K562 (cell line): Measurements from ENCODE around the gene ENC1. TPM values are rescaled to one million over a fixed set of nuclear protein-coding genes. Genes with fewer than 3 reads are reported as not detected.

Source experiments
- ATAC-seq: fragments of 200-7000 bp; cut with Tn5 transposase; 3 replicates; pipeline ENCODE4 v1.9.1; 2020; ENCODE audit warnings: moderate library complexity
- BruUV-seq: library from RNA; stranded (reverse); fragments of 400-500 nt; replicated peaks from 2 replicates; lab custom pipeline; 2021; lab: Mats Ljungman, UMichigan
- CTCF ChIA-PET: fragments of 300-600 bp; formaldehyde crosslinking; extraction: SDS; loops from one replicate; lab custom pipeline; 2021; ENCODE audit warnings: low intra/inter-chr PET ratio; lab: Yijun Ruan, JAX
- POLR2A ChIA-PET: fragments of 300-600, 350-650 bp; sonication (Branson Sonifier 250); formaldehyde crosslinking; extraction: SDS; loops from one replicate; lab custom pipeline; 2021; ENCODE audit warnings: antibody characterized with exemption, inconsistent platforms; lab: Yijun Ruan, JAX
- DNase-seq, 4 experiments: peaks; one replicate each; pipeline versions ENCODE4 v3.0.0 to v3.0.0-alpha.2; 2011 to 2018; ENCODE audit warnings: low spot score in 3 of 4, mixed read lengths in 3 of 4; ENCODE audit errors: extremely low read depth in 1 of 4
- FAIRE-seq: peaks from 2 replicates; lab custom pipeline; 2011; peaks lifted over from hg19 to GRCh38; lab: Jason Lieb, UNC
- H2AFZ ChIP-seq: 2 replicates; pipeline ENCODE4 v1.6.0; 2011; ENCODE audit warnings: low read depth, low read length, control low read depth, inconsistent platforms
- H3K27ac ChIP-seq: fragments of 200-600 bp; 3 replicates; pipeline ENCODE4 v1.8.0; 2011; ENCODE audit warnings: low read depth, mild to moderate bottlenecking, control low read depth, inconsistent platforms, low read length, moderate library complexity, mixed read lengths; ENCODE audit errors: extremely low read depth
- H3K27me3 ChIP-seq, 2 experiments: fragments of 300-600 bp in 1 of 2; 2 replicates in 1 of 2; 3 replicates in 1 of 2; pipeline versions ENCODE4 v1.6.0 to v1.8.0; 2011; ENCODE audit warnings: inconsistent platforms in 2 of 2, low read length in 2 of 2, mild to moderate bottlenecking in 1 of 2, mixed read lengths in 1 of 2, moderate library complexity in 1 of 2; ENCODE audit not compliant: control insufficient read depth in 2 of 2, insufficient read depth in 2 of 2
- H3K36me3 ChIP-seq: fragments of 300-600 bp; 3 replicates; pipeline ENCODE4 v1.8.0; 2011; ENCODE audit warnings: mild to moderate bottlenecking, low read length, inconsistent platforms; ENCODE audit not compliant: control insufficient read depth, insufficient read depth
- H3K4me1 ChIP-seq, 2 experiments: fragments of 200-600 bp in 1 of 2; replicated peaks in 1 of 2; 2 replicates in 1 of 2; 3 replicates in 1 of 2; pipeline versions ENCODE4 v1.5.1 to v1.8.0; 2011; ENCODE audit warnings: inconsistent platforms in 2 of 2, low read length in 2 of 2, mild to moderate bottlenecking in 1 of 2, mixed read lengths in 1 of 2, moderate library complexity in 1 of 2; ENCODE audit not compliant: control insufficient read depth in 2 of 2, insufficient read depth in 2 of 2
- H3K4me2 ChIP-seq: 2 replicates; pipeline ENCODE4 v1.6.1; 2011; ENCODE audit warnings: low read length, control low read depth, inconsistent platforms, mixed read lengths; ENCODE audit not compliant: insufficient read depth
- H3K4me3 ChIP-seq: fragments of 200-600 bp; sonication (generic), shearing (Covaris generic); 2 replicates; pipeline ENCODE4 v1.5.1; 2016; ENCODE audit warnings: control low read depth, inconsistent platforms
- H3K79me2 ChIP-seq: fragments of 200-600 bp; 3 replicates; pipeline ENCODE4 v1.8.0; 2011; ENCODE audit warnings: low read length, inconsistent platforms; ENCODE audit not compliant: control insufficient read depth, insufficient read depth
- H3K9ac ChIP-seq, 2 experiments: 2 replicates each; pipeline versions ENCODE4 v1.6.0 to v1.6.1; 2011; ENCODE audit warnings: low read depth in 2 of 2, low read length in 2 of 2, control low read depth in 1 of 2, inconsistent platforms in 1 of 2, mild to moderate bottlenecking in 1 of 2, mixed read lengths in 1 of 2; ENCODE audit not compliant: insufficient read depth in 1 of 2
- H3K9me1 ChIP-seq: one replicate; pipeline ENCODE4 v1.6.0; 2011; ENCODE audit warnings: inconsistent platforms, mild to moderate bottlenecking, low read length, moderate library complexity; ENCODE audit not compliant: control insufficient read depth, insufficient read depth
- H3K9me3 ChIP-seq: replicated peaks from 2 replicates; pipeline ENCODE4 v1.5.1; 2011; ENCODE audit warnings: low read depth, low read length, inconsistent platforms; ENCODE audit not compliant: control insufficient read depth, insufficient read depth
- H4K20me1 ChIP-seq: replicated peaks from 2 replicates; pipeline ENCODE4 v1.6.1; 2011; ENCODE audit warnings: low read length, inconsistent platforms, mixed read lengths; ENCODE audit not compliant: control insufficient read depth, insufficient read depth
- BRF1 ChIP-seq: IDR thresholded peaks from 3 replicates; pipeline ENCODE4 v1.6.1; 2011; ENCODE audit warnings: borderline replicate concordance, mild to moderate bottlenecking; ENCODE audit not compliant: insufficient read length; ENCODE audit errors: extremely low read depth
- CBX8 ChIP-seq: fragments of 200-600 bp; sonication (generic); IDR thresholded peaks from 2 replicates; pipeline ENCODE4 v1.6.1; 2012; ENCODE audit warnings: borderline replicate concordance, mixed run types, low read depth, mild to moderate bottlenecking, moderate library complexity, mixed read lengths, low read length, control low read depth, inconsistent platforms; ENCODE audit not compliant: poor library complexity, severe bottlenecking; ENCODE audit errors: extremely low read depth
- CEBPB ChIP-seq: fragments of 450-650 bp; IDR thresholded peaks from 2 replicates; pipeline ENCODE4 v1.6.1; 2016; ENCODE audit warnings: missing genetic modification characterization, missing compliant biosample characterization
- CEBPG ChIP-seq, 3 experiments: fragments of 200-800 bp in 1 of 3; sonication (Bioruptor generic) in 1 of 3; sonication (generic) in 1 of 3; formaldehyde crosslinking in 1 of 3; IDR thresholded peaks in 2 of 3; conservative IDR thresholded peaks in 1 of 3; 2 replicates each; pipeline versions ENCODE4 v1.6.1 to v1.8.0; 2016 to 2022; ENCODE audit warnings: missing compliant biosample characterization in 2 of 3, missing genetic modification characterization in 2 of 3, mild to moderate bottlenecking in 1 of 3, missing genetic modification reagents in 1 of 3
- CREM ChIP-seq: IDR thresholded peaks from 2 replicates; pipeline ENCODE4 v1.6.1; 2014; ENCODE audit warnings: antibody characterized with exemption, low read depth
- EGR1 ChIP-seq: fragments of 450-650 bp; conservative IDR thresholded peaks from 2 replicates; pipeline ENCODE4 v1.6.1; 2017; ENCODE audit warnings: mild to moderate bottlenecking
- ERF ChIP-seq: fragments of 450-650 bp; formaldehyde crosslinking; IDR thresholded peaks from 2 replicates; pipeline ENCODE4 v1.4.0; 2020; ENCODE audit warnings: mild to moderate bottlenecking, mixed read lengths
- HDAC3 ChIP-seq: fragments of 450-650 bp; IDR thresholded peaks from 2 replicates; pipeline ENCODE4 v1.6.1; 2018; ENCODE audit warnings: borderline replicate concordance, mild to moderate bottlenecking, moderate library complexity; ENCODE audit not compliant: partially characterized antibody
- MEF2A ChIP-seq: IDR thresholded peaks from 2 replicates; pipeline ENCODE4 v1.6.1; 2011; ENCODE audit warnings: low read depth, mild to moderate bottlenecking, low read length, moderate library complexity; ENCODE audit not compliant: control insufficient read depth
- MEF2D ChIP-seq: conservative IDR thresholded peaks from 2 replicates; pipeline ENCODE4 v1.6.1; 2016; ENCODE audit warnings: low read depth, missing genetic modification characterization, missing compliant biosample characterization
- MYBL2 ChIP-seq, 2 experiments: fragments of 450-650 bp in 1 of 2; sonication (generic) in 1 of 2; formaldehyde crosslinking in 1 of 2; IDR thresholded peaks; 2 replicates each; pipeline versions ENCODE4 v1.6.1 to v1.8.1; 2017 to 2022; ENCODE audit warnings: borderline replicate concordance in 1 of 2, inconsistent platforms in 1 of 2, low read depth in 1 of 2, mild to moderate bottlenecking in 1 of 2, missing genetic modification reagents in 1 of 2, moderate library complexity in 1 of 2
- NR4A1 ChIP-seq, 2 experiments: fragments of 250-450 bp in 1 of 2; fragments of 450-650 bp in 1 of 2; sonication (Bioruptor Pico) in 1 of 2; IDR thresholded peaks; 2 replicates each; pipeline versions ENCODE4 v1.4.0 to v1.6.1; 2016 to 2020; ENCODE audit warnings: mild to moderate bottlenecking in 2 of 2, missing compliant biosample characterization in 1 of 2, missing genetic modification characterization in 1 of 2, moderate library complexity in 1 of 2
- PRPF4 ChIP-seq: fragments of 200-400 bp; formaldehyde crosslinking; IDR thresholded peaks from one replicate; pipeline ENCODE4 v1.6.1; 2017; ENCODE audit warnings: low read length, low read depth, mild to moderate bottlenecking; ENCODE audit not compliant: insufficient read depth, poor library complexity, severe bottlenecking
- SMARCC2 ChIP-seq: fragments of 450-650 bp; IDR thresholded peaks from 2 replicates; pipeline ENCODE4 v1.6.1; 2017; ENCODE audit warnings: antibody characterized with exemption, moderate library complexity, mild to moderate bottlenecking, low read depth
- UBTF ChIP-seq, 2 experiments: IDR thresholded peaks; 2 replicates each; pipeline ENCODE4 v1.6.1; 2012; ENCODE audit warnings: improper control_type of control experiment in 2 of 2, low read depth in 2 of 2, low read length in 2 of 2, borderline replicate concordance in 1 of 2
- ZNF175 ChIP-seq: fragments of 200-800 bp; sonication (Bioruptor generic); IDR thresholded peaks from 2 replicates; pipeline ENCODE4 v1.6.1; 2016; ENCODE audit warnings: low read depth, mild to moderate bottlenecking, missing genetic modification characterization, missing compliant biosample characterization
- WGBS: fragments of 100-300 bp; shearing (Covaris generic); methylation state at CpG from one replicate; pipeline ENCODE4 v1.1.6; 2016; ENCODE audit warnings: low coverage, mixed read lengths; ENCODE audit not compliant: insufficient coverage; ENCODE audit errors: missing lambda C conversion rate; 5-methylcytosine and 5-hydroxymethylcytosine counted together
- in situ Hi-C: fragments of 300-500 bp; cut with MboI; formaldehyde crosslinking; loops from 4 replicates; pipeline ENCODE4 v1.15.0; 2018; ENCODE audit warnings: inconsistent platforms, mixed read lengths
- intact Hi-C: fragments of 100-400 bp; cut with micrococcal nuclease; formaldehyde crosslinking; loops from 2 replicates; pipeline ENCODE4 v1.14.2; 2022
- polyA plus RNA-seq, 8 experiments: library from polyadenylated mRNA; depleted of rRNA in 4 of 8; stranded (reverse) in 5 of 8; unstranded in 3 of 8; fragments of >200 nt; fragmentation: Nextera tagmentation in 2 of 8; fragmentation: Illumina TruSeq in 1 of 8; extraction: Ambion mirVana in 2 of 8; extraction: Trizol in 1 of 8; gene quantifications; 2 replicates each; pipeline versions ENCODE4 v1.2.1 to v1.2.3, GENCODE V29; 2011 to 2014; ENCODE audit warnings: inconsistent platforms in 1 of 8, missing spikeins in 1 of 8
- total RNA-seq, 7 experiments: library from RNA; depleted of rRNA in 6 of 7; stranded (reverse); fragments of >200 nt in 6 of 7; fragmentation: Illumina TruSeq in 2 of 7; extraction: Trizol in 2 of 7; gene quantifications; 2 replicates each; pipeline versions ENCODE4 v1.2.1 to v1.2.3, GENCODE V29; 2011 to 2021; ENCODE audit warnings: low replicate concordance in 1 of 7

The ENC1 gene
- total and polyA plus RNA-seq, 9 of the 15 experiments (the other 6 are each of a cell fraction or from before 2014, with no cell fraction given), result 0.17 to 3.2 (median 0.97) TPM

GRCh38 chr5:74665273-74665672 lies 24.7 kb upstream of the ENC1 start:
- FAIRE-seq (no peak), ATAC-seq (no peak), DNase-seq (no peak)
- H3K9ac ChIP-seq, result no peak overlapping the region
- H3K4me2 ChIP-seq, result no peak overlapping the region
- ChIA-PET CTCF (no interaction called here), POLR2A (interaction anchor here (0.6 kb wide), 1 partner anchor 20 kb away, joined by 3 read pairs; no protein-coding TSS in a partner anchor)
- H3K36me3 ChIP-seq, result no peaks in the 10 kb centered on the region
- no peak overlapping the region for H3K27ac ChIP-seq
- WGBS, result 10% methylated on average over 2 of the region's 2 CpGs
- no peaks in the 10 kb centered on the region for H3K79me2 ChIP-seq
- no peaks in the 10 kb centered on the region for H4K20me1 ChIP-seq
- H3K9me1 ChIP-seq, result no peaks in the 10 kb centered on the region
- H2AFZ ChIP-seq, result no peak overlapping the region
- H3K27me3 ChIP-seq, result peaks cover 7 to 16% of the 10 kb centered on the region in 2 experiments; a peak in 4 of 5 replicates
- in situ Hi-C loops (no loop called here), intact Hi-C loops (no loop called here)
- no peaks in the 10 kb centered on the region for H3K4me1 ChIP-seq
- H3K9me3 ChIP-seq, result no peaks in the 10 kb centered on the region
- BruUV-seq, result no TSS peak
- TF ChIP-seq MYBL2 (IDR thresholded peaks at IDR 0.05; ENCODE audit: low read depth), result no peak
- TF ChIP-seq MYBL2 (CRISPR knock-in tag; IDR thresholded peaks at IDR 0.05; ENCODE audit: borderline replicate concordance), result no peak
- no peak for TF ChIP-seq MEF2D (tag)
- TF ChIP-seq ERF (CRISPR knock-in tag), result no peak
- no peak for TF ChIP-seq PRPF4
- no peak for TF ChIP-seq HDAC3
- TF ChIP-seq EGR1, result peak; percentile 33; the same call in 1 of the 2 replicates
- TF ChIP-seq CBX8, result no peak
- no peak for TF ChIP-seq CREM
- TF ChIP-seq MEF2A, result no peak
- TF ChIP-seq CEBPB (tag), result peak; percentile 72
- TF ChIP-seq SMARCC2, result no peak
- no peak for TF ChIP-seq ZNF175
- no peak for TF ChIP-seq CEBPG (CRISPR knock-in tag; IDR thresholded peaks at IDR 0.05)
- TF ChIP-seq CEBPG (tag; conservative IDR thresholded peaks at IDR 0.05 in 1 of 2, IDR thresholded peaks at IDR 0.05 in 1 of 2), result peak; percentile 58 to 70
- no peak for TF ChIP-seq NR4A1 (CRISPR knock-in tag; IDR thresholded peaks at IDR 0.05)
- no peak for TF ChIP-seq NR4A1 (tag; IDR thresholded peaks at IDR 0.05)
- TF ChIP-seq BRF1, result no peak
- no peak for TF ChIP-seq UBTF (IDR thresholded peaks at IDR 0.05; ENCODE audit: borderline replicate concordance in 1 of 2, low read depth in 2 of 2, low read length in 2 of 2)
- no peak overlapping the region for H3K4me3 ChIP-seq
